Activated CD4-positive, alpha-beta T cell treated with anti-CD3 and anti-CD28 coated beads, Interleukin-10, Interleukin-2, amounts not matched to agents 100 ng/mL and 50 ng/mL, durations not matched to agents 16 hours and 8 hours (primary cell): ENCODE data around the gene METTL25B.

Source experiments
- DNase-seq: peaks from one replicate; pipeline ENCODE4 v3.0.0-alpha.2; 2020

METTL25B gene

GRCh38 chr1:156703336-156703735, 24.9 kb upstream of the METTL25B start:
- no peak for DNase-seq

DNA sequence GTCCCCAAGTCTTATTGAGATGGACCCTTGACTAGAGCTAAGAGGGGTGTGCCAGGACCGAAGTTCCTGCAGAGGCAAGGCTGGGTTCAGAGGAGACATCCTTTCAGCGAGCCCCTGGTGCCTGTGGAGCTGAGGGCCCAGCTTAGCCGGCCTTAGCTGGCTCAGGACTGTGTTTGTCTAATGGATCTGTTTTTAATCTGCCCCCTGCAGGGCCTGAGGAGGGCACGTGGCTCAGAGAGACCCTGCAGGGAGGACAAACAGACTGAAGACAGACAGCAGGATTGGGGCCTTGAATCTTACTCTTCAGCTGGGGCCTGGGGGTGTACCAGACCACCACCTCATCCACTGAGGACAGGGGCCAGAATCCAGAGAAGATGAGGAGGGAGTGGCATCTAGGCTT, 24.5 kb upstream of the METTL25B start:
- no peak for DNase-seq

DNA sequence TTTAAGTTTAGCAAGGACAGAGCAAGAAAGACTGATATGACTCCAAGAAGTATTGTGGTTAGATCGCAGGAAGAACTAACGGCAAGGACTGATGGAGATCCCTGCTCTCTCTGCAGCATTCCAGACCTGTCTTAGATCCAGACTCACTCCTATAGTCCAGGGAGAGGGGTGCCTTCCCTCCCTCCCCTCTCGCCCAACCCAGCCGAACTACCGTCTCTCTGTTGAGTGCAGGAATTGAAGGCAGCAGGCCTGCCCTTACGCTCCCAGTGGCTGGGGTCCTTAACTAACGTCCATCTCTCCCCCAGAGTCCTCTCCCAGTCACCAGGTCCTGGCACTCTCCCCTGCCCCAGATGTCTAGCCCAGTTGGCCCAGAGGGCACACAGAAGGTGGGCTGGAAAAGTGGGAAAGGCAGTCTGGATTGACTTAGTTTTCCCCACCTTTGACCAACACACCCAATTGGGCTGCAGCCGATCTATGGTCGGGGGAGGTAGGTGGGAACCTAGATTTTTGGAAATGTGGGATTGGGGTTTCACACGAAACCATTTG, 24.0 kb upstream of the METTL25B start:
- DNase-seq, result no peak

GRCh38 chr1:156704930-156705320, 23.3 kb upstream of the METTL25B start:
- DNase-seq, result peak; percentile 35

DNA sequence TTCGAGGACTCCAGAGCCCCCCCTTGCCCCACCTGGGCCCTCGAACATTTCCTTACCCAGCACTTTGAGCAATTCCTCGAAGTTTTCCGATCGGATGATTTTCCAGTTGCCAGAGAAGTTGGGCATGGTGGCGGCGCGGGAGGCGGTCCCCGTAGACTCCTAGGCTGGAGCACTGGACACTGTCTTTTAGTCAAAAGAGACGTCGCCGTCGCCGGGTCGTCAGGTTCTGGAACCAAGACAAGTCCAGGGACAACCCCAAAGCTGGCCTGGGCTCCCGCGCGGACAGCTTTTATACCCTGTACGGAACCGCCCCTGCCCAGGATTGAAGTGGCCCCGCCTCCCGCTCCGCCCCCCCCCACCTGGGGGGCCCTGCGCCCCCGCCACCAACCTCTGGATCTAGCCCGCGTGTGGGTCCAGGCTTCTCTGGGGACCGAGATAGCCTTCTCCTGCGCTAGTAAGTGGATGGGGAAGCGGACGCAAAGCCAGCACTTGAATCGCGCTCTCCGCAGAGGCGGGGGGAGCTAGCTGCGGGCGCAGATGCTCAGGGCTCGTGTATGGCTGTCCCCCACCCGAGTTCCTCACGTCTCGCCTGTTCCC, 22.9 kb upstream of the METTL25B start, which contains the start of gene CRABP2:
TSS of gene CRABP2 (minus strand) at position 263 of the 597 bp plus-strand sequence. CDS start at position 126, 137 bp downstream.
- no peak for DNase-seq

GRCh38 chr1:156705918-156706656, 22.2 kb upstream of the METTL25B start:
- peak; percentile 60 for DNase-seq

GRCh38 chr1:156706657-156707416, 21.4 kb upstream of the METTL25B start:
- DNase-seq, result no peak

DNA sequence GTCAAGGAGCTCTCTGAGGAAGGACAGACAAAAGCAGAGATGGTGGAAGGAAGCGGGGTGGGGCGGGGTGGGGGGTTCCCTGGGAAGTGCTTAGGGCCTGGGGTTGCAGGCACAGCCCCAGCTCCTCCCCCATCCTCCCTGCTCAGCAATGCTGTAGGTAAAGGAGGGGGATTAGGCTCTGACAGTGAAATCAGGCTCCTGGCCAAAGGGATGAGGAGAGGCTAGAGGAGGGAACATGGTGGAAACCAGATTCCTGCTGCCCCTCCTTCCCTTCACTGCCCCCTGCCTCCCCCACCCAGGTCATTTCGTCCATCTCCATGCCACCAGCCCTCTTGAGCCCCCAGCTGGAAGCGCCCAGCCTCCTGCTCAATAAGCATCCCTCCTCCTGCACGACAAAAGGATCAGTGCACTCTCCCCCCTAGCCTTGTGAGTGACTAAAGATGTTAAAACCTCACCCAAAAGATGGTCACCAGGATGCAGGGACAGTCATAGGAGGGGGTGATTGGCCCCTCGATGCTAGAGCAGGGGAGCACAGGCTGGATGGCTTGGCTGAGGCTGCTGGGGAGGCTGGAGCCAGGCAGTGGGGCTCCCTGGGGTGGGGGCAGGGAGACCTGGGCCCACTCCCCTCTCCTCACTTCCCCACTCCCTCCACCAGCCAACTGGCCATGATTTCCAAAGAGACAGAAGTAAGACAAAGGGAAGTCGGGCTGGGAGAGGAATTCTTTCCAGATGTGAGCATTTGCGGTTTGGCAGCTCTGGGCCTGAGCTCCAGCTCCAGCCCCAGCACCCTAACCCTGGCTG, 20.7 kb upstream of the METTL25B start:
- DNase-seq, result no peak

DNA sequence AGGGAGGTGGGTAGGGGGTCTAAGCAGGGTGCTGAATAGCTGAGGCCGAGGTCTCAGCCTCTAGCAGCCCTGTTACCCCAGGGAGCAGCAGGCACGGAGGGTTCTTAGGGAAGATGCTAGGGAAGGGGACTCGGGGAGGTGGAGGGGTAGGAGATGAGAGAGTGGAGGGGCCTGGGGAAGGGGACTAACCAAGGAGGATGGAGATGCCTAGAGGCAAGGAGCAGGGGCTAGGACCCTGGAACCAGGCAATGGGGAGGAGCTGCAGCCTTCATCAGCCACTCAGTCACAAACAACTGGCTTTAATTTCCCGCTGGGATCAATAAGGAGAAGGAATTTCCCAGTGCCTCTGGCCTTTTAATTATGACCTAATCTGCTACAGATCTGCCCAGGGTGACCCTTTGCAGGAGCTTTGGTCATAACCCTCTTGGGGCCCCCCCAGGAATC, 20.0 kb upstream of the METTL25B start:
- no peak for DNase-seq

DNA sequence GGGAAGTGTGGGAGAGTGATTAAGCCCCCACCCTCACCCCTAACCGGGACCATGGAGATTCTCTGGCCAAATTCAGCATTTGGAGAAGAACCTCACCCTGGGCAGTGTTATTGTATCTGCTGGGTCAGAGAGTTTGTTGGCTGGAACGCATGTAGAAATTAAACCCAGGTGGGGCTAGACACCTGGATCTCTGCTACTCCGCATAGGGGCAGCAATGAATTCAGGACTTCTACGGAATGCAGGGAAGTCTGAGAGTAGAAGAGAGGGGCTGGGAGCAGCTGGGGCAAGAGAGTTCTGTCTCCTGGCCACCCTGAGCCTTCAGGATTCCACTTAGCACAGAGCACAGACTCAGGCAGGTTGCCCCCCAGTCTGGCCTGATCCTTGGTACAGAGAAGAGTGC, 19.2 kb upstream of the METTL25B start:
- no peak for DNase-seq

GRCh38 chr1:156709757-156710489, 18.3 kb upstream of the METTL25B start:
- DNase-seq, result no peak

GRCh38 chr1:156711011-156711817, 17.1 kb upstream of the METTL25B start:
- no peak for DNase-seq

DNA sequence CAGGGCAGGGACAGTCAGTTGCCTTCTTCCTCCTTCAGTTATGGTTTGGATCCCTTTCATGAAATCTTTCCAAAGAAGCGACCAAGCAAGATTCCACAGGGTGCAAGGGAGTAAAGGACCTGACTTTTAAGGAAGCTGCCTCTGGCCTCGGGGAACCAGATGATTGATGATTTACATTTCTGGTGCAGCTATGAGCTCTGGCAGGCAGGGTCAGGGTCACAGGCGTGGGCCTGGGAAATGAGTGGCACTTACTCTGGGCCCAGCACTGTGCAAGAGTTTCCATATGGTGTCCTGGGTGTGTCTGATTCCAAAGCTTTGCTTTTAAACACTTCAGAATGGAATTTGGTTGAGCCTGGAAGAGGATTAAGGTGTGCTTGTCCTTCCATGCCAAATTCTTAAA, 15.6 kb upstream of the METTL25B start:
- DNase-seq, result no peak

- DNase-seq, result no peak
These were observed 13.4 kb upstream of the METTL25B start for GRCh38 chr1:156714830-156715229.

- DNase-seq, result no peak
These were observed 10.9 kb upstream of the METTL25B start for GRCh38 chr1:156717351-156717750.

DNA sequence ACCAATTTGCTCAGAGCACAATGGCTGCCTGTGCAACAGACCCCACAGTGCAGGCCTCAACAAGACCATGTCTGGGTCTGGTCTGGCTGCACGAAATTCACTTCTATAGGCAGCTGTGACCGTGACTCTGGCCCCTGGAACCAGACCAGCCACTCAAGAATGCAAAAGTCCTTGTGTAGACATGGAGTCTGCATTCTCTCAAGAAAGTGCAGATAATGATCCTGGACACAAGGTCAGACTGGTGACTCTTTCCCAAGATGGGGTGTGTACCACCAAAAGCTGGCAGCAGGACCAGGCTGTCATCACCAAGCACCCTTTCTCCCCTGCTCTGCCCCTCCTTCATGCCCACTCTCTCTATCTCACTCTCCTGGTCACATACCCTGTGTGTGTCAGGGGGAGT, 7.1 kb upstream of the METTL25B start:
- DNase-seq, result no peak

DNA sequence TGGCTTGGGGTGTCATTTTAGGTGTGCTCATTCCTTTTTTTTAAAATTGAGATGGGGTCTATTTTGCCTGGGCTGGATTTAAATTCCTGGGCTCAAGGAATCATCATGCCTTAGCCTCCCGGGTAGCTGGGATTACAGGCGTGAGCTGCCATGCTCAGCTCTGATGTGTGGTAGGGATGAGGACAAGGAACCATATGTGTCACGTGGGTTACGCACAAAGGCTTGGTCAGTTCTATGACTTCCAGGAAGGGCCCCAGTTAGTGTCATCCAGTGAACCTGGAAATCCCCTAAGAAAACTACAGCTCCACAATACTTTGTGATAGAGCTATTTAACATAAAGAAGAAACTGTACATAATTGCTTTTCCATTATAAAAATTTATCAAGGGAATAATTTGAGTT, 6.7 kb upstream of the METTL25B start:
- DNase-seq, result peak; percentile 73

DNA sequence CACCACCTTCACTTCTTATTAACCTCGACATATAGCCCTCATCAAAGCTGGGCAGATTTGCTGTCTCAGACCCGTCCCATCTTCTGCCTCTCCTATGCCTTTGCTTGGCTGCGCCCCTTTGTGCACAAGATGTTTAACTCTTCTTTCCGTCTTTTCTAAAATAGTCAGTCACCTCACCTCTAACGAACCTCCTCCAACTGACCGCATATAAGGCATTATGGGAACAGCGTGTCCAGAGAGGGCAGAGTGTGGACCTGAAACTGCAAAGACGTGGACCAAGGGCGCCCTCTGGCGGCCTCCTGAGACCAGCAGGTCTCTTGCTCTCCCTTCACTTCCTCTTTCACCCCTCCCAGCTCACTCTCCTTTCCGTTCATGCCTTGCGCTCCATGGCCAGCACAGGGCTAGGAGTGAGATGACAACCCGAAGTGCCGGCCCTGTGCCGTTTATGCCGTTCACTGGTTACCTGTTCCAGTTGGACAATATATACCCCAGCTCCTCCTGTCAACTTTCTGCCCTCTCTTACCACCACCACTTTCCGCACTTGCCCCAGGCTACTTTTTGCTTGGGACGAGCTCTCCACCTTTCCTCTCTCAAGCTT, 2.5 kb upstream of the METTL25B start:
- peak; percentile 89 for DNase-seq

DNA sequence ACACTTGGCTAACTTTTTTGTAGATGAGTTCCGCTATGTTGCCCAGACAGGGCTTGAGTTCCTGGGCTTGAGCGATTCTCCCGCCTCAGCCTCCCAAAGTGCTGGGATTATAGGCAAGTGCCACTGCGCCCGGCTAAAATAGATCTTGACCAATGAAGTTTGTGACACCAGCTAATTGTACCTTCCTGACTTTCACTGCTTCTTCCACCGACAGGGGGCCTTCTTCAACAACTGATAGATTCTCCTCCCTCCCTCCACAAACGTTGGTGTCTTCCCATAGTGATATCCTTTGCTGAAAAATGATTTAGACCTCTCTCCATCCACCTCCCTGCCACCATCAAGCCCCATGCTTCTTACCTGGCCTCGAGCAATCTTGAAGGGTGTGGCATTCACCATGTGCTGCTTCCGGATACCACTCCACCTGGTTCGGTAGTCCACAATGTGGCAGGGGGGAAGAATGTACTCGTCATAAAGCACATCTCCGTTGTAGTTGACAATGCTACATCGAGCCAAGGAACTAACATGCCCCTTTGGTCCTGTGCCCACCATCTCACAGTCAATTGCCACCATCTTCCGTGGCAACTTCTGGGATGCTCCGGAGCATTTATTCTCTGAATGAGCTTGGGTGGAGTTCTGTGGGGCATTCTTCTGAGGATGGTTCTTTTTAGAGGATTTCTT, 1.6 kb upstream of the METTL25B start:
- peak; percentile 74 for DNase-seq

- DNase-seq, result no peak
These were observed 777 bp upstream of the METTL25B start for GRCh38 chr1:156727492-156727891.
